SKM-1 treated with dmso at 0.1 percent for 144 hours (cell line): ENCODE data around the gene DLGAP1.

Experiments
- DNase-seq: peaks from one replicate; lab custom pipeline; 2025; ENCODE audit not compliant: unreplicated experiment; lab: John Stamatoyannopoulos, UW

The DLGAP1 gene

GRCh38 chr18:4181882-4182568, 273.1 kb downstream of the DLGAP1 start:
- no peak for DNase-seq

GRCh38 chr18:4181086-4181485, 274.0 kb downstream of the DLGAP1 start:
- no peak for DNase-seq

- DNase-seq, result no peak
These were observed 282.7 kb downstream of the DLGAP1 start for GRCh38 chr18:4172196-4173100.

GRCh38 chr18:4157352-4157751, 297.8 kb downstream of the DLGAP1 start:
- DNase-seq, result no peak

- no peak for DNase-seq
These were observed 308.3 kb downstream of the DLGAP1 start for GRCh38 chr18:4146797-4147196.

GRCh38 chr18:4144201-4144600, 310.9 kb downstream of the DLGAP1 start:
- no peak for DNase-seq

- DNase-seq, result no peak
These were observed 311.5 kb downstream of the DLGAP1 start for GRCh38 chr18:4143585-4143984.

GRCh38 chr18:4142876-4143275, 312.2 kb downstream of the DLGAP1 start:
- DNase-seq, result no peak

- DNase-seq, result no peak
These were observed 320.4 kb downstream of the DLGAP1 start for GRCh38 chr18:4134700-4135099.

GRCh38 chr18:4130734-4131719, 324.1 kb downstream of the DLGAP1 start:
- no peak for DNase-seq

GRCh38 chr18:4126939-4127338, 328.2 kb downstream of the DLGAP1 start:
- DNase-seq, result no peak

GRCh38 chr18:4125627-4126230, 329.4 kb downstream of the DLGAP1 start:
- no peak for DNase-seq

- DNase-seq, result no peak
These were observed 329.9 kb downstream of the DLGAP1 start for GRCh38 chr18:4125224-4125623.

GRCh38 chr18:4119813-4120212, 335.3 kb downstream of the DLGAP1 start:
- DNase-seq, result no peak

GRCh38 chr18:4119127-4119648, 335.9 kb downstream of the DLGAP1 start:
- DNase-seq, result no peak

- no peak for DNase-seq
These were observed 347.1 kb downstream of the DLGAP1 start for GRCh38 chr18:4108016-4108415.

GRCh38 chr18:4107049-4107467, 348.0 kb downstream of the DLGAP1 start:
- no peak for DNase-seq

- peak; percentile 32 for DNase-seq
These were observed 348.6 kb downstream of the DLGAP1 start for GRCh38 chr18:4106407-4107033.

- no peak for DNase-seq
These were observed 352.2 kb downstream of the DLGAP1 start for GRCh38 chr18:4102901-4103300.

- no peak for DNase-seq
These were observed 354.1 kb downstream of the DLGAP1 start for GRCh38 chr18:4101009-4101408.
